ENCODE measurements around the gene RASA2. TPM values are rescaled to one million over a fixed set of nuclear protein-coding genes. Genes with fewer than 3 reads are reported as not detected.

RASA2 gene
- total and polyA plus RNA-seq, 9 of the 15 experiments (the other 6 are each of a cell fraction or from before 2014, with no cell fraction given): 2.0 to 12.8 (median 9.5) TPM

GRCh38 chr3:141441381-141442364 lies 45.2 kb upstream of the RASA2 start (continued):
- TF ChIP-seq CREM (IDR thresholded peaks at IDR 0.05; ENCODE audit: low read depth): no peak; the same call in 1 of the 2 replicates
- no peak for TF ChIP-seq BHLHE40 (IDR thresholded peaks at IDR 0.05; ENCODE audit: low read length)
- TF ChIP-seq ZNF778 (CRISPR knock-in tag; IDR thresholded peaks at IDR 0.05): no peak
- TF ChIP-seq POLR2A (conservative IDR thresholded peaks at IDR 0.05): no peak
- no peak for TF ChIP-seq ZNF311 (CRISPR knock-in tag; IDR thresholded peaks at IDR 0.05)
- TF ChIP-seq FOXJ2 (tag; IDR thresholded peaks at IDR 0.05): no peak
- no peak for TF ChIP-seq PRPF4 (IDR thresholded peaks at IDR 0.05; ENCODE audit: insufficient read depth, low read depth, low read length, poor library complexity, severe bottlenecking)
- TF ChIP-seq KLF13 (tag; IDR thresholded peaks at IDR 0.05; ENCODE audit: borderline replicate concordance, low read depth): no peak
- no peak for TF ChIP-seq CREB1 (IDR thresholded peaks at IDR 0.05)
- no peak for TF ChIP-seq CREB1 (CRISPR knock-in tag; IDR thresholded peaks at IDR 0.05)
- TF ChIP-seq ZNF644 (tag; IDR thresholded peaks at IDR 0.05; ENCODE audit: low read depth): no peak
- TF ChIP-seq ARID3A (IDR thresholded peaks at IDR 0.05; ENCODE audit: borderline replicate concordance, low read depth, low read length): no peak
- TF ChIP-seq ZNF224 (CRISPR knock-in tag; IDR thresholded peaks at IDR 0.05): no peak
- TF ChIP-seq SRSF3 (IDR thresholded peaks at IDR 0.05; ENCODE audit: insufficient read depth, low read length): no peak
- TF ChIP-seq MEF2A (IDR thresholded peaks at IDR 0.05; ENCODE audit: control insufficient read depth, low read depth, low read length): no peak
- TF ChIP-seq NR2C2 (CRISPR knock-in tag; IDR thresholded peaks at IDR 0.05): no peak
- no peak for TF ChIP-seq NR2C2 (tag; IDR thresholded peaks at IDR 0.05)
- TF ChIP-seq DPF2 (IDR thresholded peaks at IDR 0.05): peak; percentile 62
- TF ChIP-seq ZBTB33 (CRISPR knock-in tag; IDR thresholded peaks at IDR 0.05): no peak
- no peak for TF ChIP-seq NFATC3 (IDR thresholded peaks at IDR 0.05)
- TF ChIP-seq FOXO4 (CRISPR knock-in tag; IDR thresholded peaks at IDR 0.05): no peak
- no peak for TF ChIP-seq ADNP (tag; IDR thresholded peaks at IDR 0.05)
- TF ChIP-seq U2AF1 (optimal IDR thresholded peaks at IDR 0.05; ENCODE audit: low read depth, low read length): no peak

Measured in K562 (cell line).